Measurements from ENCODE around the gene SMARCC2.
"Not testable (repeated sequence)": the region's sequence is repeated elsewhere in the genome, so short reads cannot be mapped to it uniquely, and the experiment has no call there.

The SMARCC2 gene

GRCh38 chr12:56158029-56158925 is 31.0 kb downstream of the SMARCC2 start, which contains the start of gene MYL6:
MYL6 (plus strand) TSS chr12:56158359; CDS start chr12:56158402, 43 bp downstream.
- peak; percentile 96 to 99 for DNase-seq (ENCODE audit: low read depth in 1 of 2, low spot score in 1 of 2)
- TF ChIP-seq JUND (IDR thresholded peaks at IDR 0.05; ENCODE audit: low read depth): no peak
- in situ Hi-C loops (cut with HindIII; ENCODE audit: low pct_unique_long_range_greater_than_20kb, low sequenced_read_pairs): no loop called here

GRCh38 chr12:56157201-56158028 is 31.9 kb downstream of the SMARCC2 start:
- no peak for TF ChIP-seq JUND (IDR thresholded peaks at IDR 0.05; ENCODE audit: low read depth)
- in situ Hi-C loops (cut with HindIII; ENCODE audit: low pct_unique_long_range_greater_than_20kb, low sequenced_read_pairs): no loop called here
- DNase-seq (ENCODE audit: low read depth in 1 of 2, low spot score in 1 of 2): peak; percentile 66 to 88

GRCh38 chr12:56156464-56157200 is 32.7 kb downstream of the SMARCC2 start:
- DNase-seq (ENCODE audit: low read depth in 1 of 2, low spot score in 1 of 2); in situ Hi-C loops (cut with HindIII; ENCODE audit: low pct_unique_long_range_greater_than_20kb, low sequenced_read_pairs): not testable (repeated sequence)

GRCh38 chr12:56155256-56155845 is 33.9 kb downstream of the SMARCC2 start:
- in situ Hi-C loops (cut with HindIII; ENCODE audit: low pct_unique_long_range_greater_than_20kb, low sequenced_read_pairs): no loop called here
- no peak for TF ChIP-seq JUND (IDR thresholded peaks at IDR 0.05; ENCODE audit: low read depth)
- no peak for DNase-seq (ENCODE audit: low read depth in 1 of 2, low spot score in 1 of 2)

GRCh38 chr12:56154818-56155217 is 34.5 kb downstream of the SMARCC2 start:
- in situ Hi-C loops (cut with HindIII; ENCODE audit: low pct_unique_long_range_greater_than_20kb, low sequenced_read_pairs): no loop called here
- no peak for TF ChIP-seq JUND (IDR thresholded peaks at IDR 0.05; ENCODE audit: low read depth)
- DNase-seq (ENCODE audit: low read depth in 1 of 2, low spot score in 1 of 2): no peak

- TF ChIP-seq JUND (IDR thresholded peaks at IDR 0.05; ENCODE audit: low read depth): no peak
- in situ Hi-C loops (cut with HindIII; ENCODE audit: low pct_unique_long_range_greater_than_20kb, low sequenced_read_pairs): no loop called here
- no peak for DNase-seq (ENCODE audit: low read depth in 1 of 2, low spot score in 1 of 2)
Measured at GRCh38 chr12:56154246-56154771, 35.0 kb downstream of the SMARCC2 start.

- in situ Hi-C loops (cut with HindIII; ENCODE audit: low pct_unique_long_range_greater_than_20kb, low sequenced_read_pairs): no loop called here
- DNase-seq (ENCODE audit: low read depth in 1 of 2, low spot score in 1 of 2): no peak
- no peak for TF ChIP-seq JUND (IDR thresholded peaks at IDR 0.05; ENCODE audit: low read depth)
Measured at GRCh38 chr12:56153678-56154065, 35.6 kb downstream of the SMARCC2 start.

- no peak for TF ChIP-seq JUND (IDR thresholded peaks at IDR 0.05; ENCODE audit: low read depth)
- no peak for DNase-seq (ENCODE audit: low read depth in 1 of 2, low spot score in 1 of 2)
Measured at GRCh38 chr12:56152756-56153677, 36.3 kb downstream of the SMARCC2 start.

GRCh38 chr12:56152132-56152755 is 37.0 kb downstream of the SMARCC2 start, which contains the start of gene MYL6B:
MYL6B (plus strand) TSS chr12:56152587; CDS start chr12:56153919, 1,332 bp downstream.
- in situ Hi-C loops (cut with HindIII; ENCODE audit: low pct_unique_long_range_greater_than_20kb, low sequenced_read_pairs): no loop called here
- TF ChIP-seq JUND (IDR thresholded peaks at IDR 0.05; ENCODE audit: low read depth): peak; percentile 51; the same call in 1 of the 2 replicates
- peak; percentile 80 to 95 for DNase-seq (ENCODE audit: low read depth in 1 of 2, low spot score in 1 of 2)

More at GRCh38 chr12:56152756-56153677, 36.3 kb downstream of the SMARCC2 start:
- in situ Hi-C loops (cut with HindIII; ENCODE audit: low pct_unique_long_range_greater_than_20kb, low sequenced_read_pairs): no loop called here

- TF ChIP-seq JUND (IDR thresholded peaks at IDR 0.05; ENCODE audit: low read depth): no peak
- in situ Hi-C loops (cut with HindIII; ENCODE audit: low pct_unique_long_range_greater_than_20kb, low sequenced_read_pairs): no loop called here
- peak; percentile 58 to 79 for DNase-seq (ENCODE audit: low read depth in 1 of 2, low spot score in 1 of 2)
Measured at GRCh38 chr12:56151672-56152131, 37.6 kb downstream of the SMARCC2 start.
